Trophoblast cell (in vitro differentiated cells and primary cell): ENCODE results near the gene PPP2R2D.

Experiments
- DNase-seq, 2 donors: peaks; one replicate each; pipeline ENCODE4 v3.0.0-alpha.2; 2016
- H2AFZ ChIP-seq: 2 replicates; pipeline ENCODE4 v1.6.1; 2013; ENCODE audit warnings: low read length, moderate library complexity, mild to moderate bottlenecking; ENCODE audit not compliant: insufficient read depth, poor library complexity
- H2AK5ac ChIP-seq: 2 replicates; pipeline ENCODE4 v1.6.1; 2013; ENCODE audit warnings: mild to moderate bottlenecking, low read length
- H2BK120ac ChIP-seq: 2 replicates; pipeline ENCODE4 v1.6.1; 2013; ENCODE audit warnings: low read length, mild to moderate bottlenecking, moderate library complexity; ENCODE audit not compliant: insufficient read depth, poor library complexity
- H2BK12ac ChIP-seq: 2 replicates; pipeline ENCODE4 v1.6.1; 2013; ENCODE audit warnings: mild to moderate bottlenecking, low read length, moderate library complexity
- H2BK5ac ChIP-seq: 2 replicates; pipeline ENCODE4 v1.6.1; 2013; ENCODE audit warnings: low read length, low read depth, moderate library complexity, mild to moderate bottlenecking; ENCODE audit not compliant: poor library complexity
- H3K14ac ChIP-seq: 2 replicates; pipeline ENCODE4 v1.6.1; 2013; ENCODE audit warnings: mild to moderate bottlenecking, low read length
- H3K18ac ChIP-seq: 2 replicates; pipeline ENCODE4 v1.6.1; 2013; ENCODE audit warnings: mild to moderate bottlenecking, low read length
- H3K23ac ChIP-seq: 2 replicates; pipeline ENCODE4 v1.6.1; 2013; ENCODE audit warnings: low read length
- H3K27ac ChIP-seq: 2 replicates; pipeline ENCODE4 v1.5.1; 2013; ENCODE audit warnings: low read depth, mild to moderate bottlenecking, inconsistent platforms, low read length, moderate library complexity
- H3K27me3 ChIP-seq: 2 replicates; pipeline ENCODE4 v1.6.1; 2013; ENCODE audit warnings: inconsistent platforms, mild to moderate bottlenecking, low read length, moderate library complexity; ENCODE audit not compliant: insufficient read depth
- H3K36me3 ChIP-seq, 2 experiments: 1 replicate in 1 of 2; 2 replicates in 1 of 2; pipeline ENCODE4 v1.6.1; 2013; ENCODE audit warnings: low read length in 2 of 2, mild to moderate bottlenecking in 2 of 2, moderate library complexity in 1 of 2; ENCODE audit not compliant: insufficient read depth in 2 of 2, control insufficient read depth in 1 of 2
- H3K4ac ChIP-seq: 2 replicates; pipeline ENCODE4 v1.6.1; 2013; ENCODE audit warnings: low read depth, mild to moderate bottlenecking, low read length, moderate library complexity
- H3K4me1 ChIP-seq, 2 experiments: 1 replicate in 1 of 2; 2 replicates in 1 of 2; pipeline ENCODE4 v1.6.1; 2013; ENCODE audit warnings: low read length in 2 of 2, mild to moderate bottlenecking in 2 of 2, moderate library complexity in 1 of 2; ENCODE audit not compliant: insufficient read depth in 2 of 2, control insufficient read depth in 1 of 2
- H3K4me2 ChIP-seq: 2 replicates; pipeline ENCODE4 v1.6.1; 2013; ENCODE audit warnings: inconsistent platforms, mild to moderate bottlenecking, low read length, moderate library complexity
- H3K4me3 ChIP-seq: 2 replicates; pipeline ENCODE4 v1.5.1; 2013; ENCODE audit warnings: mild to moderate bottlenecking, low read depth, low read length, inconsistent platforms
- H3K79me1 ChIP-seq: one replicate; pipeline ENCODE4 v1.6.1; 2013; ENCODE audit warnings: low read length
- H3K79me2 ChIP-seq: 2 replicates; pipeline ENCODE4 v1.6.1; 2013; ENCODE audit warnings: low read length, mild to moderate bottlenecking; ENCODE audit not compliant: control insufficient read depth, insufficient read depth, poor library complexity
- H3K9ac ChIP-seq: 2 replicates; pipeline ENCODE4 v1.6.1; 2013; ENCODE audit warnings: mild to moderate bottlenecking, low read length
- H3K9me3 ChIP-seq: 2 replicates; pipeline ENCODE4 v1.6.1; 2013; ENCODE audit warnings: low read depth, mild to moderate bottlenecking, control low read depth, inconsistent platforms, low read length; ENCODE audit not compliant: insufficient read depth
- H4K12ac ChIP-seq: 2 replicates; pipeline ENCODE4 v1.6.1; 2013; ENCODE audit warnings: low read depth, mild to moderate bottlenecking, low read length, moderate library complexity
- H4K8ac ChIP-seq: 2 replicates; pipeline ENCODE4 v1.6.1; 2013; ENCODE audit warnings: low read depth, mild to moderate bottlenecking, low read length, moderate library complexity
- H4K91ac ChIP-seq: one replicate; pipeline ENCODE4 v1.6.1; 2013; ENCODE audit warnings: low read depth, mild to moderate bottlenecking, low read length, moderate library complexity
- WGBS: extraction: QIAGEN DNeasy Blood & Tissue Kit; methylation state at CpG from one replicate; pipeline ENCODE4 v1.1.7; 2013; ENCODE audit warnings: missing lambda C conversion rate; ENCODE audit not compliant: insufficient read length, insufficient coverage; ENCODE audit errors: extremely low coverage; 5-methylcytosine and 5-hydroxymethylcytosine counted together

The PPP2R2D gene

DNA sequence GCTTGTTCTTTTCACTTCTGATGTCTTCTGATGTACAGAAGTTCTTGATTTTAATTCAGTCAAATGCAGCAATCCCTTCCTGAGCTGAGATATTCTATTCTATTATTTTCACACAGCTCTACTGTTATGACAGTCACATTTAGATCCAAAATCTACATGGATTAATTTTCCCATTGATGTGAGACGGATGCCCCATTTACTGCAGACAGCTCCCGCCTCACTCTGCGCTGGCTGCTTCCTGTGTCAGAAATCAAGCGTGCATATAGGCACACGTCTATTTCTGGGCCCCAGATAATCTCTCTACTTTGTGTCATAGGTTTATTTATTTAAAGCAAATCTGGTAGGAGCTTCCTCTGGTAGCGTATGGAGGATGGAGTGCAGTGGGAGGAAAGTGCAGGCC lies 74.2 kb downstream of the PPP2R2D start:
- Histone ChIP-seq H2BK12ac (no peak overlapping the region), H4K12ac (no peak overlapping the region), H3K27ac (no peak overlapping the region), H4K8ac (no peak overlapping the region), H3K9me3 (no peaks in the 10 kb centered on the region), H3K14ac (no peak overlapping the region), H2BK5ac (no peak overlapping the region), H2AFZ (no peak overlapping the region), H3K4me2 (no peak overlapping the region), H4K91ac (no peak overlapping the region), H3K23ac (no peak overlapping the region), H3K79me2 (no peaks in the 10 kb centered on the region), H3K18ac (no peak overlapping the region), H3K79me1 (peaks cover 3% of the 10 kb centered on the region), H3K36me3 (peaks cover 29 to 39% of the 10 kb centered on the region in 2 experiments), H3K4me3 (no peak overlapping the region), H3K9ac (no peak overlapping the region), H2AK5ac (no peak overlapping the region), H3K4me1 (peaks cover 10 to 12% of the 10 kb centered on the region in 2 experiments), H2BK120ac (no peak overlapping the region), H3K27me3 (no peaks in the 10 kb centered on the region), H3K4ac (no peak overlapping the region)
- no CpG with 5 or more reads among the region's 6 CpGs for WGBS
- DNase-seq: no peak

DNA sequence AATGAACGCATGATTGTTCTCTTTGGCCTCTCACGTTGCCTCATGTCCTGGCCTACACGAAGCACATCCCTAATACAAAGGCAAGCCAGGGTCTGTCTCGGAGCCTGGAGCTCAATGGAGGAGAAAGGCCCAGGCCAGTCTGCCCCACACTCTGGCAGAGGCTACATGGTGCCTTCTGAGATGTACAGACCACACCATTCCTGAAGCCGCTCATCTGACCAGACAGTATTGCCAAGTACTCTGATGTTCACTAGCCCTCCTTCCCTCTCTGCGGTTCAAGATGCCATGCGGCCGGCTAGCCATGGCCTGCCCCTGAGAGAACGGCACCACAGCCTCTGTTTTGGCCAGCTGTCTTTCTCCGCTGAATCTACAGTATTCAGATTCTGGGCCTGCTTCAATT lies 75.0 kb downstream of the PPP2R2D start:
- no peak overlapping the region for H3K27ac ChIP-seq
- H2AK5ac ChIP-seq: no peak overlapping the region
- no peaks in the 10 kb centered on the region for H3K27me3 ChIP-seq
- no peak overlapping the region for H3K23ac ChIP-seq
- H3K4ac ChIP-seq: no peak overlapping the region
- H4K8ac ChIP-seq: no peak overlapping the region
- peaks cover 2% of the 10 kb centered on the region for H3K79me2 ChIP-seq
- H3K4me1 ChIP-seq: peaks cover 12 to 13% of the 10 kb centered on the region in 2 experiments
- no peak overlapping the region for H4K12ac ChIP-seq
- no peak overlapping the region for H2BK5ac ChIP-seq
- no peak overlapping the region for H3K4me2 ChIP-seq
- DNase-seq: no peak
- H3K36me3 ChIP-seq: peaks cover 22 to 31% of the 10 kb centered on the region in 2 experiments
- no peak overlapping the region for H3K18ac ChIP-seq
- peaks cover 5% of the 10 kb centered on the region for H3K79me1 ChIP-seq
- no peak overlapping the region for H3K4me3 ChIP-seq
- H3K14ac ChIP-seq: no peak overlapping the region
- H3K9ac ChIP-seq: no peak overlapping the region
- H2BK12ac ChIP-seq: no peak overlapping the region
- H3K9me3 ChIP-seq: no peaks in the 10 kb centered on the region
- no peak overlapping the region for H4K91ac ChIP-seq
- no peak overlapping the region for H2BK120ac ChIP-seq
- no CpG with 5 or more reads among the region's 10 CpGs for whole genome bisulfite sequencing
- no peak overlapping the region for H2AFZ ChIP-seq

DNA sequence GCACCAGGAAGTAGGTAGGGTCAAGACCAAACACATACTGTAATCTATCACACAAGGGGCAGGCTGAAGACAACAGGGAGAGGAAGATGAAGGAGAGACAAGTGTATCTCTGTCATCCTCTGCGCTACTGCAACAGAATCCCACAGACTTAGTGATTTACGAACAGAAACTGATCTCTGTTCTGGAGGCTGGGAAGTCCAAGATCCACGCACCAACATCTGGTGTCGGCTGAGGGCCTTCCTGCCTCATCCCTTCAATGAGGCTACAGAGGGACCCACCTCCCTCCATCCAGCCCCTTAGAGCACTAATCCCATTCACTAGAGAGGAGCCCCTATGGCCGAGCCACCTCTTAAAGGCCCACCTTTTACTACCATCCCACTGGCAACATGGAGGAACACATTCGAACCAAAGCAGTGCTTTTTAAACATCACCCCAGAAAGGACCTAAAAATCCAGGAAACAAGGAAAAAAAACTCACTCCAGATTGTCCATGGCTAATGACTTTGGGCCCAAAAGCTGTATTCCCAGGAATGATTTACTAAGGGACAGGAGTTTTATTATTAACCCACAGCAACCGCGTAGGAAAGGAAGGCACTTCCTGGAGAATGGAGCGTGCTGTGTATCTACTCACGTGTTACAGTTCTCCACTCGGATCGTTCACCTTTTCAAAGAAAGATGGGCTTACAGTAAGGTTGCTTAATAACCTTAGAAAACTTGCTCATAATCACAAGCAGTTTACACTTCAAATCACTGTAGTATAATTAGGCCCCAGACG lies 76.7 kb downstream of the PPP2R2D start:
- Histone ChIP-seq H3K14ac (no peak overlapping the region), H3K79me1 (peaks cover 18% of the 10 kb centered on the region), H3K36me3 (peaks cover 10 to 17% of the 10 kb centered on the region in 2 experiments), H4K8ac (no peak overlapping the region), H2BK5ac (no peak overlapping the region), H3K27ac (no peak overlapping the region), H2BK12ac (no peak overlapping the region), H3K9me3 (no peaks in the 10 kb centered on the region), H3K79me2 (peaks cover 14% of the 10 kb centered on the region), H2AFZ (no peak overlapping the region), H3K4ac (peak overlapping the region; percentile 60), H3K4me1 (peaks cover 14 to 18% of the 10 kb centered on the region in 2 experiments), H2BK120ac (no peak overlapping the region), H3K27me3 (peaks cover 5% of the 10 kb centered on the region), H4K12ac (no peak overlapping the region), H3K23ac (no peak overlapping the region), H3K9ac (no peak overlapping the region), H4K91ac (no peak overlapping the region), H3K18ac (no peak overlapping the region), H2AK5ac (no peak overlapping the region), H3K4me3 (no peak overlapping the region), H3K4me2 (no peak overlapping the region)
- WGBS: no CpG with 5 or more reads among the region's 13 CpGs
- DNase-seq: no peak

DNA sequence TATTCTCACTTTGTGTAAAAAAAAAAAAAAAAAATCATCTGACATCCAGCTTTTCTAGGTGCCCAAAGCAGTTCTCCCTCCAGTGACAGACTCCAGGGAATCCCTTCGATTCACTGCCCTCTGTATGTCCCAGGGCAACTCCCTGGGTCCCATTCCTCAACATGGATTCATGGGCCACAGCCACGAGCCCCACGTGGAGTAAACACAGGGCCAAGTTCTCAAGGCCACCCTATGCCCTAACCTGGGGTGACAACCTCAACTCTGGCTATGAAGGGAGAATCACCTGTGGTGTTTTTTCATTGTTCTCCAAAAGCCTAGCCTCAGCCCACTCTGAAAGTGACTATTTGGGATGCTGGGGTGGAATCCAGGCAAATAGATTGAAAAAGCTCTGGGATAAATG lies 77.6 kb downstream of the PPP2R2D start:
- Histone ChIP-seq H3K23ac (no peak overlapping the region), H3K79me1 (peaks cover 18% of the 10 kb centered on the region), H4K91ac (no peak overlapping the region), H3K27me3 (peaks cover 10% of the 10 kb centered on the region), H3K18ac (peak overlapping the region; percentile 25), H2AFZ (no peak overlapping the region), H3K9ac (no peak overlapping the region), H4K12ac (no peak overlapping the region), H3K36me3 (peaks cover 5 to 10% of the 10 kb centered on the region in 2 experiments), H3K14ac (no peak overlapping the region), H2BK120ac (no peak overlapping the region), H3K79me2 (peaks cover 14% of the 10 kb centered on the region), H3K4me1 (peaks cover 14 to 18% of the 10 kb centered on the region in 2 experiments), H4K8ac (no peak overlapping the region), H2AK5ac (no peak overlapping the region), H3K4me3 (no peak overlapping the region), H3K9me3 (peaks cover 2% of the 10 kb centered on the region), H3K4ac (no peak overlapping the region), H2BK12ac (no peak overlapping the region), H3K27ac (no peak overlapping the region), H2BK5ac (no peak overlapping the region), H3K4me2 (no peak overlapping the region)
- WGBS: no CpG with 5 or more reads among the region's 3 CpGs
- no peak for DNase-seq
